ENCODE measurements around the gene RASSF8.

Gene RASSF8, protein sequence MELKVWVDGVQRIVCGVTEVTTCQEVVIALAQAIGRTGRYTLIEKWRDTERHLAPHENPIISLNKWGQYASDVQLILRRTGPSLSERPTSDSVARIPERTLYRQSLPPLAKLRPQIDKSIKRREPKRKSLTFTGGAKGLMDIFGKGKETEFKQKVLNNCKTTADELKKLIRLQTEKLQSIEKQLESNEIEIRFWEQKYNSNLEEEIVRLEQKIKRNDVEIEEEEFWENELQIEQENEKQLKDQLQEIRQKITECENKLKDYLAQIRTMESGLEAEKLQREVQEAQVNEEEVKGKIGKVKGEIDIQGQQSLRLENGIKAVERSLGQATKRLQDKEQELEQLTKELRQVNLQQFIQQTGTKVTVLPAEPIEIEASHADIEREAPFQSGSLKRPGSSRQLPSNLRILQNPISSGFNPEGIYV

DNA sequence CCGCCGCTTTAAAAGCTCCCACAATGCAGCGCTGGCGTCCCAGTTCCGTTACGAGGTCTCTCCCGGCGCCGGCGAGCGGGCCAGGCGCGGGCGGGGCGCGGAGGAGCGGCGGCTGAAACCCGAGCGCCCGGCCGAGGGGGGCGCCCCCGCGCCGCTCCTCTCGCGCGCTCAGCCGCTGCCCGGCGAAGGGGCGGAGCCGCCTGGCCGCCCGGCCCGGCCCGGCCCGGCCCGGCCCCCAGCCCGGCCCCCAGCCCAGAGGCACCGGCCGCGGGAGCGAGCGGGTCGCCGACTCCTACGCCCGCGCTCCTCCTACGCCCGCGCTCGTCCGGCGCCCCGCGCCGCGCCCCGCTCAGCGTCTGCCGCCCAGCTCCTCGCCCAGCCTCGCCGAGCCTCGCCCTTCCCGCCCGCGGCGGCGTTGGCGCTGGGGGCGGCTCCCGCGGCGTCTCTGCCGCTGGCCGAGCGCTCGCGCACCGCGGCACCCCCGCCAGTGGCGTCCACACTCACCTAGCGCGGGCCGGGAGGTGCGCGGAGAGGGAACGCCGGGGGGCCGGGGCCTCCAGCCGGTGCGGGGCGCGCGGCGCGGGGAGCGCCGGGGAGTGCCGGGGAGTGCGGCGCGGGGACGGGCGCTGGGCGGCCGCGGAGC lies at the start of gene RASSF8:
Gene RASSF8 (plus strand): TSS at position 255 of the 643 bp plus-strand sequence. CDS start 96,662 bp downstream, outside the sequence.
- no peak for DNase-seq

DNA sequence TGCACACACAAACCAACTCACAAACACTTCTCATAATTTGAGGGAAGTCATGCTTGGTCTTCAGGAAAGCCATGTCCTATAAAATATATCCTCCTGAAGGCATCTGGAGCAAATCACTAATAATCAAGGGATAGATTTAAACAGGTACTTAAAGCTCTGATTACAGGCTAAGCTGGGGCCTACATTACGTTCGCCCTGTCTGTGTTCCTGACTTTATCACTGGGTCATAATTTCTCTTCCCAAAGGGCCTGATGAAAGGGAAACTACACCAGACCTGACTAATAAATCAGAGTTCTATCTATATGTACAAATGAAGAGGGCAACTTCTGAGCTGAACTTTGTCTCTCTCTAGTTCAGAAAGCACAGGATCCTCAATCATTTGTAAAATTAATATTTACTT lies 43.9 kb upstream of the RASSF8 start:
- no peak for DNase-seq

DNA sequence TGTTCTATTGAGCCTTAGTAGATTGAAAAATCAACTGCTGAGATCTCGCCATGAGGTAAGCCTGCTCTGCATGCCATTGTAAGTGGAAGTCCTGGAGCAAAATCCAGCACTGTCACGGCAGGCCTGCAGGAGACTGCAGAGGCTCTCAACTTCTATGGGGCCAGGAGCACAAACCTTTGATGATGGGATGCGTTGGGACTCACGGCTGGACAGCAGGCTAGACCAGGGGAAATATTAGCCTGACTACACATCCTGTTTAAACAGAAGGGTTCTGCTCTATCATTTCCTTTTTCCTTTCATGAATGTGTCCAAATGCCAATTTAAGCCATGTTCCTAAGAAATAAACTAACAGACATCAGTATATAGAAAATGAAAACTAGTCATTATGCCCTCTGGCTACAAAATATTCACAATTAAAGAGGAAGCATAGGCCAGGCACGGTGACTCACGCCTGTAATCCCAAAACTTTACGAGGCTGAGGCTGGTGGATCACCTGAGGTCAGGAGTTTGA lies 33.9 kb upstream of the RASSF8 start:
- DNase-seq = no peak

DNA sequence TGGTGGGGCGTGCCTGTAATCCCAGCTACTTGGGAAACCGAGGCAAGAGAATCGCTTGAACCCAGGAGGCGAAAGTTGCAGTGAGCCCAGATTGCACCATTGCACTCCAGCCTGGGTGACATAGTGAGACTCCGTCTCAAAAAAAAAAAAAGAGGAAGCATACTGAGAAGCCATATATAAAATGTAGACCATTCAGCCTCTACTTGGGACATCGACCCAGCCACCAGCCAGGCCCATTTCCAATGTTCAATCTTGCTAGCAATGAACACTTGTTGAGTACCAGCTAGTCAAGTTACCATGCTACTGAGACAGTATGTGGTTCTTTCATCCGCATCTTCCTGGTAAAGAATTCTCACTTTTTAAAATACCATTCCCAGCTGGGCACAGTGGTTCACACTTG lies 33.4 kb upstream of the RASSF8 start:
- DNase-seq = no peak

DNA sequence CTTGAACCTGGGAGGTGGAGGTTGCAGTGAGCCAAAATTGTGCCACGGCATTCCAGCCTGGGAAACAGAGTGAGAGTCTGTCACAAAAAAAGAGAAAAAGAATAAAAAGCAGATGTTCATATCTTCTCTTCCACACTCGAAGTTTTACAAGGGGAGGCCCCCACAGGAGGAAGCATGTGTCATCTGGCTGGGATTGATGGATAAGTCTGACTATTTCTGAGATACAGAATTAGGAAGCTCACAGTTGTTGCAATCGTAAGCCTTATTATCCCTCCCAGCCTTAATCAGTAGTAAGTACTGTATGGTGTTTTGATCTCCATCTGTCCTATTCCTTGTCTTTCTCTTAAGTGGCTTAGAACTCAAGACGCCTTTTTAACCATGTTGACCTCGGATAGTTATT lies 31.9 kb upstream of the RASSF8 start:
- DNase-seq = no peak

DNA sequence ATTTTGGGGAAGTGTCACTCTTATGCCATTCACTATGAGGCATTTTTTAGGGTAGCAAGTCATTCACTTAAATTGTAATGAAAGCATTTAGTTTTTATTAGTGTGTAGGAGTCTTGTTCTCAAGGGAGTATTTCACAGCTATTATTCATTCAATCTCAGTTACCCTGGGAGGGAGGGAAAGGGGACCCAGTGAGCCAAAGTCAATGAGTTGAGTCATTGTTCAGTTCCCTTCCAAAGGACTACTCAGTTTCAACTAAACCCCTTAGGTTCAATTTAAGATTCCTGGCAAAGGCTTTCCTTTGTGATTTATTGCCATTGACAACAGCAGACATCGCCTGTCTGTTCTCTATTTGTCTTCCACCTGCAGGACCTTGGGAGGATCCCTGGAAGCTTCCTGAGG lies 29.3 kb upstream of the RASSF8 start:
- no peak for DNase-seq

DNA sequence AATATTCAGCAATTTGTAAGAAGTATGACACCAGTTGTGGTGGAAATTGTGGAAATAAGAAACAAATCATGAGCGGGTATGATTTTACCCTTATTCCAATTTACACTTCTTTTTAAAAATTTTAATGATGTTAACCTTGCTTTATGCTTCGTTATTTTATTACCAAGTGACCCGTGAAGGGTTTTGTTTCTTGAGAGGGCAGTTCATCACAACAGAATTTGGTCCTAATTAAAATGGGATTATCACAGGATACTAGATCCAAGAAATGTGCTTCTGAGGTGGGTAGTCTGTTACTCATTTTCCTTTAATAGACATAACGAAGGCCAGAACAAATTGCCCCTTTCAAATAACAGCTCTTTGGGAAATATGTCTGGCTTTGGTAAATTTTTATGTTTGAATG lies 25.5 kb upstream of the RASSF8 start:
- no peak for DNase-seq

DNA sequence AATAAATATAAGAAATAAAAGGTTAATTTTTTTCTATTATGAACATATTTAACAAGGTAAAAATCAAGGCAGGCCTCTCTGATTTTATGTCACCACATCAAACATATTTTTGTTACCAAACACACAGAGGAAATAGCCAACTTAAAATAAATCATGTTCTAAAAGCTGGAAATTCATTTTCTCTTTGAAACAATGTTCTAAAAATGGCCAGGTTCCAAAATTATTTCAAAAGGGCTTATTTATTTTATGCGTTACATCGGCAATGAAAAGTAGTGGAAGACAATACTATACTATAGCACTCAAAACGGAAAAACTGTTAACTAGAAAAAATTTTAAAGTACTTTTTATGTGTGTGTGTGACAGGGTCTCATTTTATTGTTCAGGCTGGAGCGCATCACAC lies 24.0 kb upstream of the RASSF8 start:
- DNase-seq = no peak

DNA sequence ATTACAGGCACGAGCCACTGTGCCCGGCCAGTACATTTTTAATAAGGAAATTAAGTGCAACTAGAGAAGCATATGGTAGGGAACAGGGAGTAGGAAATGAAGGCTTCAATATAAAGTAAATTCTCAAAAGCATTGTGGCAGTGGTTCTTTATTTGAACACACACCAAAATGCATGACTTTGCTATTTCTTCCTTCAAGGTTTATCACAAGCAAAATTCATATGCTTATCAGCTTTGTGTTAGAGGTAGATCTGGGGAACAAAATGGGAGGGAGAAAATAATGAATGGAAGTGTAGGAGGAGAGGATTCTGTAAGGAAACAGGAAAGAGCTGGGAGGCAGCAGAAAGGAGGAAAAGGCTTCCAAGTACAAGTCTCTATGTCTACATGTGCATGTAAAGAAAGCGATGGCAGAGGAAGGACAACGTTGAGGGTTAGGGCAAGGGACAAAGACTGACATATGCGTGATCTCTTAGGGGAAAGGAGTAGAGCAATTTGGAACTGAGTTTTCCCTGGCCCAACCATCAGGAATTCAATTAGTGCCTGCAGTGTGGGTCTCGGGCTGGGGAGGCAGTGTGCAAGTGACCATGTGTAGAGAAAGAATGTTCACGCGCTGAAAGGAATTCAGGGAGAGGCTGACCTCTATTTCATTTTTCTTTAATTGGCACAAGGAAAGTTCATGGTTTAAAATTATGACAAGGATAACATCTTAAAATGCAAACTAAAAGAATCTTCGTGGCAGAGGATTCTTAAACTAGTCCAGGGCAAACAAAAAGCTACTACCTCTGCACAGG lies 22.9 kb upstream of the RASSF8 start:
- no peak for DNase-seq

DNA sequence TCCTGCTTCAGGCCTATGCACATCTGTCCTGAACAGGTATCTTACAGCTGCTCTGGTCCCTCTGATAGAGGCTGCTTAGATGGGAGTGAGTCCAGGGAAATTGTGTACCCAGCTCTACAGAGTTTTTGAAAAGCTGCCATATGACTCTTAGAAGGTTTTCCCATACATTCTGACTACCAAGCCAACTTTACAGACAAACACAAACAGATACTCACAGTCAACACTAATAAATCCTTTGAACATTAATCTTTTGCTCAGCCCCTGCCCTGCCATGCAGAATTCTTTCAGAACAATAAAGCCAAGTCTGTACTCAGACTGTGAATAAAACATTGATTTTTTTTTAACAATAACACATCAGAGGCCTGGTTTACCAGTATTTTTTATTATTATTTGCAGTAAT lies 21.4 kb upstream of the RASSF8 start:
- DNase-seq = no peak

DNA sequence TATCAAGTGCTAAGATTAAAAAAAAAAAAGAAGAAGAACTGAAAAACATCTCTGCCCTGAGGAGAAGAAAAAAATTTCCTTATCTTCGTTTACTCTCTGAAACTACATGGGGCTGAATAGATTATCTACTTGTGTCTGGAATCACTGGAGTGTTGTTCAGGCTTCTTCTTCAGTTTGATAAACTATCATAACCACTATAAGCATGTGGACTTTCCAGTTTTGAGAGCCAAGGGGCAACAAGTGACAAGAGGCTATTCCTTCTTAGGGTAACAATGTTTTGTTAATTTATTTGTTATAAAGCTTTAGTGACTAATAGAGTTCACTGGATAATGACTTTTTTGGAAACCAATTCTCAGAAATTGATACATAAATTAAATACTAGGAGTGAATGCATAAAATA lies 19.9 kb upstream of the RASSF8 start:
- DNase-seq = no peak

DNA sequence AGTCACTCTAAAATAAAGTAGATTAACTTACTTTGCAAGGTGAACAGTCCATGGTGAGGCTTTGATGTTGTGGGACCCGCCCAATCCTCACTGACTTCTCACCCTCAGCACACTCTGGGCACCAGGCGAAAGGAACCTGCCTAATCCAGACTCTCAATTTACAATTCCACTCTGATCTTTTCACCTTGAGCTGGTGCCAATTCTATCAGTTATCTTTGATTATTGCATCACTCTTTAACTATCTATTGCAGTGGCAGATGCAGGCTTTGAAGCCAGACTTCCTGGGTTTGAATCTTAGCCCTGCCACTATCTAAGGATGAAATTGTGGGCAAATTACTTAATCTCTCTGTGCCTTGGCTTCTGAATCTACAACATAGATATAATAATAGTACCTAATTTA lies 18.9 kb upstream of the RASSF8 start:
- DNase-seq = no peak

DNA sequence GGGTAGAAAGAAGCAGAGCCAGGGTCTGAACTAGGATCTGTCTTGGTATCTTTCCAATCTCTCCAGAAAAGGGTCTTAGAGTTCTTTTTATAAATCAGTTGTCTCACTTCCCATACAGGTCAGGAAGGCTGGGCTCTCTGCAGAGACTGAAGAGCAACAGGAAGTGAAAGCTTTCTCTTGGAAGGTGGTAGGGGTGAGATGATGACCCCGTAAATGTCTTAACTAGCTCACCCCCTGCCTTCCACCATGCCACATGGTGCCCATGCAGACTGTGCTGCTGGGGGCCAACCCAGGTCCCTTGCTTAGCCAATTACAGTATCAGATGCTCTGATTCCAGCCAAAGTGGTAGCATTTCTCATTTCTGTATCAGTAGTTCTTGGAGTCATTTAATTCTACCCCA lies 17.6 kb upstream of the RASSF8 start:
- DNase-seq = no peak

DNA sequence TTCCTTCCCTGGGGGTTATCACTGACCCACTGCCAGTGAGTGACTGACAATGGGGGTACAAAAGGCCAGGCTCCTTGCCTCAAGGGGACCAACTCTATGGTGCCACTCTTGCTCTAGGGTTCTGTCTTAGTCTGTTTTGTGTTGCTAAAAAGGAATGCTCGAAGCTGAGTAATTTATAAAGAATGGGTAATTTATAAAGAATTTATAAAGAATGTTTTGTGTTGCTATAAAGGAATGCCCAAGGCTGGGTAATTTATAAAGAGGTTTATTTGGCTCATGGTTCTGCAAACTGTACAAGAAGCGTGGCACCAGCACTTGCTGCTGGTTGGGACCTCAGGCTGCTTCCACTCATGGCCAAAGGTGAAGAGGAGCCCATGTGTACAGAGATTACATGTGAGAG lies 15.8 kb upstream of the RASSF8 start:
- no peak for DNase-seq

DNA sequence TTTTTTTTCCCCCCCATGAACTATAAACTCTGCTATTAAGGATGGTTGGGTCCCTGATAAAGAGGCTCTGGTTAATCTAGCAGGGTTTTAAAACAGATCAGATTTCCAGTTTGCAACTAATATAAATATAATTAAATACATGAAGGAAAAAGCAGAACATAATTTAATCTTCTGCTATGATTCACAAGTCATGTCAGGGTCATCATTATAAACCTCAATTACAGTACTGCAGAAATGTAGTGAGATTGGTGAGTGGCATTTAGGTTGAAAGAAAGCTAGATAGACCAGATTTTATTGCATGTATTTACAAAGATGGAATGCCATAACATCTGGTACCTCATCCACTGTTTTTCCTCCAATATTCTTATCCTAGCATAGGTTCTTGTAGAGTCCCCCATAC lies 14.5 kb upstream of the RASSF8 start:
- DNase-seq = no peak

DNA sequence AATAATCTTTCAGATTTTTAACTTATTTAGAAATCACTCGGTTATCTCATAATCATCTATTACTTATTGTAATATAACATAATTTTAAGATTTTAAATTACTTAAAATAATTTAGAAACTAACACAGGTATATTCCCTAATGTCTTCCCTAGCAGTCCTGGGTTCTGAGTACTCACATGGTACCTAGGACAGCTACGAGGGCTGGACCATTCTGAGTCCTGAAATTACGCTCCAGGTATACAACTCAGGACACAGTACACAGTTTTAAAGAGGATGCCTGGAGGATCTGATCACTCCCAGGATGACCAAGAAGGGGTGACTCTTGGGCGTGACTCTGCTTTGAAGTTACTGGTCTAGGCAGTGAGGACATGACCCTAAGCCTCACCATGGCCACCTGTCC lies 9.1 kb upstream of the RASSF8 start:
- no peak for DNase-seq

DNA sequence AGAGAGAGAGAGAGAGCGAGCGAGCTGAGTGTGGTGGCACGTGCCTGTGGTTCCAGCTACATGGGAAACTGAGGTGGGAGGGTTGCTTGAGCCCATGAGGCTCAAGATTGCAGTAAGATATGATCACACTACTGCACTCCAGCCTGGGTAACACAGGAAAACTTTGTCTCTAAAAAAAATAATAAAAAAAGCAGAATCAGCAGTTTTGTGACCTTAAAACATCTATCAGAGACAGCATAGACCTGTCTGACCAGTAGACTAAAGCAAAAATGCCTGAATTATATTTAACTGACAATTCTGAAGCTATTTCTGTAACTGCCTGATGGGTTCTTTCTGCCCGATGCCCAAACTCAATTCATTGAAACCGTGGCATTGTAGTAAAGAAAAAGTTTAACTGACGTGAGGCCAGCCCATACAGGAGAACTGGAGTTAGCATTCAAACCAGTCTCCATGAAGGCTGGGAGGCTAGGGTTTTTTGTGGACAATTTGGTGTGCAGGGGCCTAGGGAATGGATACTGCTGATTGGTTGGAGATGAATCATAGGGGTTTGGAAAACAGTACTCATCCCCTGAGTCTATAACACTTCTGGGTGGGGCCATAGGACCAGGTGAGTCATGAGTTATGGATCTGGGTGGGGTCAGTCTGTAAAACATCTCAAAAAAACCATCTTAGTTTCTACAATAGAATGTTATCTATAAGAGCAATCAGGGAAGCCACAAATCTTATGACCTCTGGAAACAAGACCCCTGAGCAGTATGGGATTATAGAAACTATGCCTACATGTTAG lies 8.0 kb upstream of the RASSF8 start:
- no peak for DNase-seq

DNA sequence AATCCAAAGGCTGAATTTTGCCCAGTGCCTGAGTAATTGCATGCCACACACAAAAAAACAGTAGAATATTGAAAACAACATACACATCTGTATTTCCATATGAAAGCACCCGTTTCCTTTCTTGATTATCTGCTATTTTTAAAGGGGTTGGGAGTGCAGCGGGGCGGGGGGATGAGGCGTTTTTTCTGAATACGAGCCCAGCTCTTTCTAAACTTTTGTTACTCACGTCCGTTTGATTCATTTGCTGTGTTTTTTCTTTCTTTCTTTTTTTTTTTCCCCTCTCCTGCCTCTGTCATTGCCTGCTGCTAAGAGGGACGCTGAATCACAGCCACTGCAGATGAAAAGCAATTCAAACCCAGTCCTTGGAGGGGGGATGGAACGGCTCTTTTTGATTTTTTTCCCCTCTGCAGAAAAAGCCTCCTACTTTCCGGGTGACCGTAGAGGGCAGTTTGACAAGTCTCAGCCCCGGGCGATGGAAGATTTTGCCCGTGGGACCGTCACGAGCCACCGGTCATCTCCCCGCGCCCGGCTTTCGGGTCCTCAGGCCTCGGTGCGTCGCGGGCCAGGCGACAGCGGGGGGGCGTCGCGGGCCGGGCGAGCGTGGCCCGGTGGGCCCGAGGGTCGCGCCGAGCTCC lies 572 bp upstream of the RASSF8 start:
- no peak for DNase-seq

DNA sequence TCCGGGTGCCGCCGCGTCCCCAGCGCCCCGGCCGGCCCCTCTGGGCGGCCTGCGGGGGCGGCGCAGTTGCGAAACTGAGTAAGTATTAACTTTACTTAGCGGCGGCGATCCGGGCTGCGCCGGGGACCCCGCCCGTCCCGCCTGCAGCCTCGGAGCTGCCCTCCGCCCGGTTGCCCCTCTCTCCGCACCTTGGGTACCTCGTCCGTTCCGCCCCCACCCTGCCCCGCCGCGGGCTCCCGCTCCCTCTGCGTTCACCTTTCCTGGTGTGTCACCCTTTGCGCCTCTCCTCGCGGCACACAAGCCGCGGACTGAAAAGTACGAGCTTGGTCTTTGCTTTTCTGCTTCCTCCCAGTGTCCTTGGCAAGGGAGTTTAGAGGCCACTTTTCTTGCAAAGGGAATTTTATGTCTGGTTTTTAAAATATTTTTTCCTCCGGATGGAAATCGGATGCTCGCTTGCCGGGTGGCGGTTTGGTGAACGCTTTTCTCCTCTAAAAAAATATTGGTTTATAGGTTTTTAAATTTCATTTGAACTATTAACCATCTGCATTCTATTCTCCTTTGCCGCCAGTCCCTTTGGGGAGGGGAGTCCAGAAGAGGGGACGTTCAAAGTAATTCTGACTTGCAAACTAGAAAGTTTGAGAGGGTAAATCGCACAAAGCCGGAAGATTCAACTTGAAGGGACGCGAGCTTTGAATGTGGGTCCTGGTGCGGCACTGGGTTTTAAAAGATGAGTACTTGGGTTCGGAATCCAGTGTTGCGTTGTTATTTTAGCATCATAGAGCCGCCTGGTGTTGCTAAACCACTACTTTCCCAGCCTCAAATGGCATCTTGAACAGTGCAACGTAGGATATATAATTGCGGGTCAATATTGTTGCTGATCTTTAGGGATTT lies 834 bp downstream of the RASSF8 start:
- DNase-seq = no peak

DNA sequence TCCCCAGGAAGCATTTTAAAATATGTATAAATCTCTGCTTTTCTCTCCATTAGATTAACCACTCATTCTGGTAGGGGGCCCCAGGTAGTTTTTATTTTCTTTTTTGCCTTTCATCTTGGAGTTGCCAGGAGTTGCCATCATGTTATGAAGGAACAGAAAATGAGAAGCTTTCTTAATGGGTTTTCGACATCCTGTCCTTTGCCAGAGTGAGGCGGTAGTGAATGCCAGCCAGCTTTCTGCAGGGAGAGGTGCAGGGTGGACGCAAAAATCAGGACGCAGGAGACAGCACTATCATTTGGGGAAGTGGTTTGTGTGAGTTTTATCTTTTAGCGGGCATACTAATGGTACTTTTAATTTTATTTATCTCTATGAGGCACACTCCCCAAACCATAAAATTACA lies 1.7 kb downstream of the RASSF8 start:
- no peak for DNase-seq

DNA sequence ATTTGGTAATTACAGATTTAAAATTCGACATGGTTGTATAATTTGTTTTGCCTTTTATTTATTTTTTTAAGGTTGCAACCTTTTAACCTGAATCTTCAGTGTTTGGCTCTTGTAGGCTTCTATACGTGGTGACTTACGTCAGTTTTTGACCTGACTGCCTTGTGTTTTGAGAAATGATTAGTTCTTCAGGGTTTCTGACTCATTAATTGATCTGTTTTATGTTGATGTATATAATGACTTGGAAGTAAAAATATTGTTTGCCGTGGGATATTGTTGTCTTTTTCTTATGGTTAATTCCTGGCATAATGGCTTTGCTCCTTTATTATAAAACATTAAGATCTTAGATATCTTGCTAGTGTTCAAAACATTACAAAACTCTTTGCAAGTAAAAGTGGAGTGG lies 2.5 kb downstream of the RASSF8 start:
- DNase-seq = no peak
